Esophagus muscularis mucosa (tissue), 4 donors: ENCODE measurements around the gene NAALADL1. TPM values are rescaled to one million over a fixed set of nuclear protein-coding genes. Genes with fewer than 3 reads are reported as not detected.
A peak's percentile ranks its signal among the peaks of the same experiment; 100 is the strongest.

Experiments used
- DNase-seq: peaks from one replicate; pipeline ENCODE4 v3.0.0-alpha.2; 2017; ENCODE audit errors: extremely low spot score
- H3K27ac ChIP-seq, 4 donors: fragments of 200-600 bp; sonication (generic); replicated peaks in 1 of 4; 1 replicate in 3 of 4; 2 replicates in 1 of 4; pipeline ENCODE4 v1.5.1; 2016 to 2019; ENCODE audit warnings: mild to moderate bottlenecking in 1 of 4
- H3K27me3 ChIP-seq, 4 donors: fragments of 200-600 bp; sonication (generic); one replicate each; pipeline versions ENCODE4 v1.5.1 to v1.6.0; 2016 to 2019
- H3K36me3 ChIP-seq, 4 donors: fragments of 200-600 bp; sonication (generic); one replicate each; pipeline ENCODE4 v1.5.1; 2016 to 2019
- H3K4me1 ChIP-seq, 4 donors: fragments of 200-600 bp; sonication (generic); one replicate each; pipeline ENCODE4 v1.5.1; 2016 to 2019
- H3K4me3 ChIP-seq, 4 donors: fragments of 200-600 bp; sonication (generic); 1 replicate in 2 of 4; 2 replicates in 2 of 4; pipeline ENCODE4 v1.5.1; 2016 to 2019; ENCODE audit warnings: mild to moderate bottlenecking in 4 of 4, moderate library complexity in 1 of 4
- H3K9me3 ChIP-seq, 4 donors: fragments of 200-600 bp; sonication (generic); 1 replicate in 3 of 4; 2 replicates in 1 of 4; pipeline ENCODE4 v1.5.1; 2016 to 2019
- EP300 ChIP-seq: sonication (generic); formaldehyde crosslinking; IDR thresholded peaks from one replicate; pipeline ENCODE4 v1.6.1; 2017; ENCODE audit warnings: antibody characterized with exemption
- POLR2A ChIP-seq: fragments of 450-650 bp; IDR thresholded peaks from one replicate; pipeline ENCODE4 v1.6.1; 2017; ENCODE audit warnings: antibody characterized with exemption, moderate library complexity, mild to moderate bottlenecking, low read depth
- POLR2AphosphoS5 ChIP-seq, 2 donors: sonication (generic); formaldehyde crosslinking; IDR thresholded peaks; one replicate each; pipeline ENCODE4 v1.6.1; 2017; ENCODE audit warnings: antibody characterized with exemption in 2 of 2
- WGBS: methylation state at CpG from one replicate; pipeline ENCODE4 v1.1.5; 2018; 5-methylcytosine and 5-hydroxymethylcytosine counted together
- intact Hi-C: fragments of 100-400 bp; cut with DNase I; formaldehyde crosslinking; loops from one replicate; pipeline ENCODE4 v1.15.1; 2023
- total RNA-seq, 4 donors: library from RNA; depleted of rRNA; stranded (reverse); fragments of >200 nt; gene quantifications; one replicate each; pipeline versions ENCODE4 v1.1.0 to v1.2.1, GENCODE V29; 2016
- TF ChIP-seq, protein P1 (sequence below), 3 experiments: fragments of 200-600 bp in 2 of 3; fragments of 450-650 bp in 1 of 3; sonication (generic) in 2 of 3; IDR thresholded peaks; one replicate each; pipeline ENCODE4 v1.5.1; 2017 to 2019; ENCODE audit warnings: antibody characterized with exemption in 3 of 3, mild to moderate bottlenecking in 2 of 3, moderate library complexity in 1 of 3

NAALADL1 gene
- total RNA-seq, 4 donors from 2014 or later = 22.8 to 43.7 (median 31.0) TPM

DNA sequence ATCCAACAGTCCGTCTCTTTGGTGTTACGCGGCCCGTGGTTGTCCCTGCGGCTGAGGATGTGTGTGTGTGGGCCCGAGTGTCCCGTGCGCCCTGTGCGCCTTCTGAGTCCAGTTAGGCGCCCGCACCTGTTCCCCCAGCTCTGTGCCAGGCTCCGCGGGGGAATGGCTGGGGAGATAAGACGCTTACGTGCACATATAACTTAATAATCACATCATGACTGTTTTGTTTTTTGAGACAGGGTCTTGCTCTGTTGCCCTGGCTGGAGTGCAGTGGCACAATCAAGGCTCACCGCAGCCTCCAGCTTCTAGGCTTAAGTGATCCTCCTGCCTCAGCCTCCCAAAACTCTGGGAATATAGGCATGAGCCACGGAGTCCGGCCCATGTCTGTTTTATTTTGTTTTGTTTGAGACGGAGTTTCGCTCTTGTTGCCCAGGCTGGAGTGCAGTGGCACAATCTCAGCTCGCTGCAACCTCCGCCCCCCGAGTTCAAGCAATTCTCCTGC is 43.6 kb downstream of the NAALADL1 start:
- H3K27ac ChIP-seq = peak overlapping the region; percentile 97 to 100 (median 98)
- peaks cover 2 to 26% (median 20%) of the 10 kb centered on the region in 4 donors for H3K36me3 ChIP-seq
- TF ChIP-seq POLR2A (no peak), POLR2AphosphoS5 (IDR thresholded peaks at IDR 0.05) (no peak), EP300 (no peak)
- TF ChIP-seq, protein P1, sequence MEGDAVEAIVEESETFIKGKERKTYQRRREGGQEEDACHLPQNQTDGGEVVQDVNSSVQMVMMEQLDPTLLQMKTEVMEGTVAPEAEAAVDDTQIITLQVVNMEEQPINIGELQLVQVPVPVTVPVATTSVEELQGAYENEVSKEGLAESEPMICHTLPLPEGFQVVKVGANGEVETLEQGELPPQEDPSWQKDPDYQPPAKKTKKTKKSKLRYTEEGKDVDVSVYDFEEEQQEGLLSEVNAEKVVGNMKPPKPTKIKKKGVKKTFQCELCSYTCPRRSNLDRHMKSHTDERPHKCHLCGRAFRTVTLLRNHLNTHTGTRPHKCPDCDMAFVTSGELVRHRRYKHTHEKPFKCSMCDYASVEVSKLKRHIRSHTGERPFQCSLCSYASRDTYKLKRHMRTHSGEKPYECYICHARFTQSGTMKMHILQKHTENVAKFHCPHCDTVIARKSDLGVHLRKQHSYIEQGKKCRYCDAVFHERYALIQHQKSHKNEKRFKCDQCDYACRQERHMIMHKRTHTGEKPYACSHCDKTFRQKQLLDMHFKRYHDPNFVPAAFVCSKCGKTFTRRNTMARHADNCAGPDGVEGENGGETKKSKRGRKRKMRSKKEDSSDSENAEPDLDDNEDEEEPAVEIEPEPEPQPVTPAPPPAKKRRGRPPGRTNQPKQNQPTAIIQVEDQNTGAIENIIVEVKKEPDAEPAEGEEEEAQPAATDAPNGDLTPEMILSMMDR (IDR thresholded peaks at IDR 0.05) = no peak
- H3K4me1 ChIP-seq = peaks cover 16 to 37% (median 34%) of the 10 kb centered on the region in 4 donors
- DNase-seq = no peak
- H3K27me3 ChIP-seq = no peaks in the 10 kb centered on the region
- peak overlapping the region; percentile 70 to 97 (median 82) for H3K4me3 ChIP-seq
- 50% methylated on average over 15 of the region's 23 CpGs for WGBS
- H3K9me3 ChIP-seq = no peaks in the 10 kb centered on the region
- intact Hi-C loops = loop anchor here (5.0 to 10.0 kb wide), 3 partner anchors 68 to 170 kb away; partner anchors contain the start of genes CDC42BPG, CDCA5, TM7SF2 and ZFPL1

DNA sequence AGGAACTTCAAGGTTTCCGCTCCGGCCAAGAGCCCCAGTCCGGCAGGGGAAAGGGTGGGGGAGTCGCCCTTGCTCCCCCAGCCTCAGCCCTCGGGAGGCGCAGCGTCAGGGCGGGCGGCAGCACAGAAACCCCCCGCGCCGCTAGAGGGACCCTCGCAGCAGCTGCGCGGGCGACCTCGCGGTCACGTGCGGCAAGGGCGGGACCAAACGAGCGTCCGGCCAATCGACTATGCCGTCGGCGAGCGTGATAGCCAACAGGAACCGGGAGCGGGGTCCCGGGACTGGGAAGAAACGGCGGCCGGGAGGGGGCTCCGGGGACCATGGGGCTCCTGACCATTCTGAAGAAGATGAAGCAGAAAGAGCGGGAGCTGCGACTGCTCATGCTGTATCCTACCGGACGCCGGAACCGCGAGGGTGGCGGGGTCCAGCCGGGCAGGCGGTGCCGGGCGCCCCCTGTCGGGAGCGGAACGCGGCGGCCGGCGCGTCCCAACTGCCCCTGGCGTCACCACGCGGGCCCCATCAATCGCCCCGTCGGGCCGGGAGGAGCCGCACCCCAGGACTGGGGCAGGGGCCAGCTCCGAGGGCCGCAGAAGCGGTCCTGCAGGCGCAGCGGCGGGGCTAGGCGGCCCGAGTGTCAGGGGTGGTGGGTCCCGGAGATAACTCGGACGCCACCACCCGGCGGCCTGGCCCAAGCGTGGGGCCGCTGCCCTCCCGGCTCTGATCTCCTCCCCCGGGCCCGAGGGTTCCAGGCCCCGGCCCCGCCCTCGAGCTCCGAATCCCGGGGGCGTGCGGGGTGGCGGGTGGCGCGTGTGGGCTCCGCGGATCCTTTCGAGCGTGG is 44.2 kb downstream of the NAALADL1 start, which contains the start of gene ARL2:
TSS of gene ARL2 (plus strand) at position 273 of the 838 bp plus-strand sequence. CDS start at position 321, 48 bp downstream.
- DNase-seq = peak; percentile 97
- peak within 1 kb of the TSS; percentile 70 to 97 (median 82) for H3K4me3 ChIP-seq
- peaks cover 16 to 37% (median 34%) of the 10 kb centered on the region in 4 donors for H3K4me1 ChIP-seq
- H3K9me3 ChIP-seq = no peaks in the 10 kb centered on the region
- TF ChIP-seq POLR2AphosphoS5 (IDR thresholded peaks at IDR 0.05) (peak in 1 of 2 donors; percentile 61), POLR2A (peak; percentile 31), EP300 (no peak)
- TF ChIP-seq, protein P1 (IDR thresholded peaks at IDR 0.05) = peak; percentile 81 to 87 (median 84)
- no peaks in the 10 kb centered on the region for H3K27me3 ChIP-seq
- H3K27ac ChIP-seq = peak within 1 kb of the TSS; percentile 97 to 100 (median 98)
- intact Hi-C loops = loop anchor here (5.0 to 10.0 kb wide), 3 partner anchors 68 to 169 kb away; partner anchors contain the start of genes CDC42BPG, CDCA5, TM7SF2 and ZFPL1
- peaks cover 0 to 19% (median 13%) of the 10 kb centered on the region in 4 donors for H3K36me3 ChIP-seq
- WGBS = under 1% methylated on average over 18 of the region's 96 CpGs

DNA sequence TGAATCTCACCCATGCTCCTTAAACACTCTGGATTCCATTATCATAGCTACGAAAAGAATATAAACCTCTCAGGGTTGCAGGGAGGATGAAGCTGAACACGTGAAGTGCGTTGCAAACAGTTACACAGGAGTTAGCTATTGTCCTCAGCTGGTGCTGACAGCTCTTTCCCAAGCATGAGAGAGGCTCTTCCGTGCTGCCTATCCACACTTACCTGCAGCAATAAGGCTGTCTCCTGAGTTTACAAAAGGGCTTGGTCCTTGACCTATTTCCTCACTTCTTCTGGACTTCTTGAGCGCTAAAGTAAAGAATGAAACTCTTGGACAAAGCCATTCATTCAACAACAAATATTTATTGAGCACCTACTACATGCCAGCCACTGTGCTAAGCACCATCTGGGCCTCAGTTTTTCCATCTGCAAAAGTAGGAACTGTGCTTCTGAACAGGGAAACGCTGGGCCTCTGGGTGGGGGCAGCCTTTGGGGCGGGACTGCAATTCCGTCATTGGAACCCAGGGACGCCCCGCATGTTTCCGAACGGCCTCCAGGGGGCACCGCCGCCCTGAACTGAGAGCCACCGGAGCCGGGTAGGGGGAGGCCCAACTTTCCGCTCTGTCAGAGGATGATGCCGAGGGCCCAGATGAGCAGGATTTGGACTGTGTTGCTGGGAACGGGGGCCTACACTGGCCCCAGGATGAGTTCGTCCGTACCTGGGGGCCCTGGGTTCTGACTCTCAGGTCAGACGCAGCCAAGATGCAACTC is 45.0 kb downstream of the NAALADL1 start:
- WGBS = 24% methylated on average over 11 of the region's 22 CpGs
- Histone ChIP-seq H3K9me3 (no peaks in the 10 kb centered on the region), H3K4me1 (peaks cover 16 to 37% (median 34%) of the 10 kb centered on the region in 4 donors), H3K36me3 (peaks cover 0 to 11% (median 5%) of the 10 kb centered on the region in 4 donors), H3K27ac (peak overlapping the region; percentile 97 to 100 (median 98)), H3K4me3 (peak overlapping the region; percentile 70 to 97 (median 82)), H3K27me3 (no peaks in the 10 kb centered on the region)
- peak; percentile 99 for DNase-seq
- TF ChIP-seq POLR2AphosphoS5 (IDR thresholded peaks at IDR 0.05) (peak; percentile 71 to 89), POLR2A (no peak)
- TF ChIP-seq, protein P1 (IDR thresholded peaks at IDR 0.05) = peak; percentile 71 to 86 (median 75)
- intact Hi-C loops = loop anchor here (5.0 to 10.0 kb wide), 3 partner anchors 69 to 169 kb away; partner anchors contain the start of genes CDC42BPG, CDCA5, TM7SF2 and ZFPL1

DNA sequence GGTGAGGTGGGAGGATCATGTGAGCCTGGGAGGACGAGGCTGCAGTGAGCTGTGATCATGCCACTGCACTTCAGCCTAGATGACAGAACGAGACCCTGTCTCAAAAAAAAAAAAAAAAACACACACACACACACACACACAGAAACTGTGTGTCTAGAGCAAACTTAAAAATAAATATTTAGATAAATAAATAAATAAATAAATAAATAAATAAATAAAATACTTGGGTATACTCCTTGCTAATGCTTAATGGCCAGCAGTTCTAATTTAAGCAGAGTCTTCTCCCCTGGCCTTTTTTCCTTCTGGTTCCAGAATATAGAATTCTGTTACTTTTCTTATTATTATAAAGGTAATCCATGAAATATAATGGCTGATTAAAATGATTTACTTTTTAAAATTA is 49.5 kb downstream of the NAALADL1 start:
- H3K4me1 ChIP-seq = peaks cover 8 to 12% (median 10%) of the 10 kb centered on the region in 4 donors
- no peak overlapping the region for H3K4me3 ChIP-seq
- H3K36me3 ChIP-seq = no peaks in the 10 kb centered on the region
- no peaks in the 10 kb centered on the region for H3K27me3 ChIP-seq
- H3K27ac ChIP-seq = no peak overlapping the region
- WGBS = 86% methylated on average over 2 of the region's 2 CpGs
- no peak for DNase-seq
- TF ChIP-seq, protein P1 (IDR thresholded peaks at IDR 0.05) = no peak
- TF ChIP-seq POLR2A = no peak
- no peak for TF ChIP-seq POLR2AphosphoS5 (IDR thresholded peaks at IDR 0.05)
- TF ChIP-seq EP300 = no peak
- intact Hi-C loops = no loop called here
- no peaks in the 10 kb centered on the region for H3K9me3 ChIP-seq
